ENCODE data around the gene CARS1. TPM values are rescaled to one million over a fixed set of nuclear protein-coding genes. Genes with fewer than 3 reads are reported as not detected.

Gene CARS1
- total RNA-seq, 1 donor = 68.2 TPM

DNA sequence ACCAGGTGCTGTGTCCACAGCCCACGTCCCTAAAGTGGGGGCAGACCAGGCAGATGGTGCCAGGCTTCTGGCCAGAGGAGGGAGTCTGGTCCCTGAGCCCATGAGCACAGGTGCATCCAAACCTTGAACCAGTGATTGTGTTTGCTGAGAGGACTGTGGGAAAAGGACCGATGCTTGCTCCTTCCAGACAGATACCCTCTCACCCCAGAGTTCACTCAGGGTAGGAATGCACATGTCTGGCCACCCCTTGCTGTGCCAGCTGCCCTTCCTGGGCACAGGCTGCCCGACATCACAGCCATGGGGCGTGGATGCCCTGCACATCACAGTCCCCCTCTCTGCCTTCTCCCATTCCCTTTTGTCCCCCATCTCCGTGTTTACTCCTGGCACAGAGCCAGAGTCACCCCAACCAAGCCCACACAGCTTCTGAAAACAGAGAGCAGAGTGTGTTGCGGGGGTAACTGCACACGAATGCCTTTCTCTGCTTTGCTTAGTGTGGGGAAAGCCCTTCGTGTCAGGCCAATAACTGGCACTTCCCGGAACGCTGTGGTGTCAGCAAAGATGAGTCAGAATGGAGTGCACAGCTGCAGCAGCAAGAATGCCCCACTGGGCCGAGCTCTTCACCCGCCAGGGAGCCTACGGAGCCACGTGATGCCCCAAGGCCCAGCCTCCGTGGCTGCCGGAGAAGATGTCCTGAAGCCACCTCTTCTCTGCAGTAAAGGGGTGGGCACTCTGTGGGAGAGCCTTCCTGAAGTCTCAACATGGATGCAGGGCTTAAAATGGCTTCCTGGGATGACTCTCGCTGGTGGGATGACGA is 7.6 kb downstream of the CARS1 start:
- peak; percentile 97 for DNase-seq (ENCODE audit: low read depth)
- peak overlapping the region; percentile 36 for H3K4me3 ChIP-seq (ENCODE audit: low read depth, low read length)
- TF ChIP-seq, protein P1, sequence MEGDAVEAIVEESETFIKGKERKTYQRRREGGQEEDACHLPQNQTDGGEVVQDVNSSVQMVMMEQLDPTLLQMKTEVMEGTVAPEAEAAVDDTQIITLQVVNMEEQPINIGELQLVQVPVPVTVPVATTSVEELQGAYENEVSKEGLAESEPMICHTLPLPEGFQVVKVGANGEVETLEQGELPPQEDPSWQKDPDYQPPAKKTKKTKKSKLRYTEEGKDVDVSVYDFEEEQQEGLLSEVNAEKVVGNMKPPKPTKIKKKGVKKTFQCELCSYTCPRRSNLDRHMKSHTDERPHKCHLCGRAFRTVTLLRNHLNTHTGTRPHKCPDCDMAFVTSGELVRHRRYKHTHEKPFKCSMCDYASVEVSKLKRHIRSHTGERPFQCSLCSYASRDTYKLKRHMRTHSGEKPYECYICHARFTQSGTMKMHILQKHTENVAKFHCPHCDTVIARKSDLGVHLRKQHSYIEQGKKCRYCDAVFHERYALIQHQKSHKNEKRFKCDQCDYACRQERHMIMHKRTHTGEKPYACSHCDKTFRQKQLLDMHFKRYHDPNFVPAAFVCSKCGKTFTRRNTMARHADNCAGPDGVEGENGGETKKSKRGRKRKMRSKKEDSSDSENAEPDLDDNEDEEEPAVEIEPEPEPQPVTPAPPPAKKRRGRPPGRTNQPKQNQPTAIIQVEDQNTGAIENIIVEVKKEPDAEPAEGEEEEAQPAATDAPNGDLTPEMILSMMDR (IDR thresholded peaks at IDR 0.05; ENCODE audit: insufficient read depth, low read depth, low read length) = peak; percentile 50

DNA sequence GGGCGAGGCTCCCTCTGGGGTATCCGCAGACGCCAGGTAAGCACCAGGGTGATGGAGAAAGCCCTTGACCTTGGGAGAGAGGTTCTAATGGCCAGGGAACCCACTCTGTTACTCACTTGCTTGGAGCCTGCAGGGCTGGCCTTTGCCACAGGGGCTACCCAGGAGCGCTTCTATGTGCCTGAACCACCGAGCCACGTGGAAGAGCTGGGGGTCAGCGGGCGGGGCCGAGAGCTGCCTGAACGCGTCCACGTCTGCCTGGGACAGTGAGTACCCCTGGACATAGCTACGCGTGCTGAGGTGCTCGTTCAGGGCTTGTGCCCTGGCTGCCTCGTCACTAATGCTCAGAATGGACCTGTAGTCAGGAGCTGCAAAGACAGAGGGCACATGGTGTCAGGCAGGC is 9.6 kb downstream of the CARS1 start:
- TF ChIP-seq, protein P1 (IDR thresholded peaks at IDR 0.05; ENCODE audit: insufficient read depth, low read depth, low read length) = no peak
- H3K4me3 ChIP-seq (ENCODE audit: low read depth, low read length) = no peak overlapping the region
- no peak for DNase-seq (ENCODE audit: low read depth)

DNA sequence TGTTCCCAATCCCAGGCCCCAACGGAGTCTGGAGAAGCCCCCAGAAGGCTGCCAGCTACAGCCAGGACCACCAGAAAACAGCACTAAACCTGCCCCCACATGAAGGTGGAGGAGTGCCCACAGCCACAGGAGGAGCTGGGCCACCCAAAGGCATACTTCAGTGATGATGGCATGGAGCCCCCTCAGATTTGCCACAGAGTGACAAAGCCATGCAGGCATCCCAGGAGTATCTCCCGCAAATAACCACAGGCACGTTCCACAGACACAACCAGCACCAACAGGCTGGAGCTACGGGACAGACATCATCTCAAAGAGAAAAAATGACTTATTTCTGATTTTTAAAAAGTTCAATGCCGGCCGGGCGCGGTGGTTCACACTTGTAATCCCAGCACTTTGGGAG is 10.6 kb downstream of the CARS1 start:
- H3K4me3 ChIP-seq (ENCODE audit: low read depth, low read length) = no peak overlapping the region
- no peak for DNase-seq (ENCODE audit: low read depth)
- TF ChIP-seq, protein P1 (IDR thresholded peaks at IDR 0.05; ENCODE audit: insufficient read depth, low read depth, low read length) = no peak

DNA sequence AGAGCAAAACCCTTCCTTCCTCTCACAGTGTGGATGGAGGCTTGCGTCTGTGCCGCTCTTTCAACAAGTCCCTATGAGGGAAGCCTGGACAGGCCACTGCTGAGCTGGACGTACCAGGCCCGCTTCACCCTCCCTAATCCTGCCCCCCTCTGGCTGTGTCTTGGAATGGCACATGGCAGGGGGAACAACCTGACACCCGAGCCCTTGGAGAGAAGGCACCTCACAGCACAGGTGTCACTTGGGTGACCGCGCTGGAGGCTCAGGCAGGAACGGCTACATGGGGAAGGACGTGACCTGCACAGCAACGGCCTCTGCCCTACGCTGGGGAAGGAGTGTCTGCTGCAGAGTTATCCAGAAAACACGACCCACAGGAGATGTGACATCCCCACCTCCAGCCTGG is 11.0 kb downstream of the CARS1 start:
- TF ChIP-seq, protein P1 (IDR thresholded peaks at IDR 0.05; ENCODE audit: insufficient read depth, low read depth, low read length) = peak; percentile 32
- DNase-seq (ENCODE audit: low read depth) = no peak
- no peak overlapping the region for H3K4me3 ChIP-seq (ENCODE audit: low read depth, low read length)

DNA sequence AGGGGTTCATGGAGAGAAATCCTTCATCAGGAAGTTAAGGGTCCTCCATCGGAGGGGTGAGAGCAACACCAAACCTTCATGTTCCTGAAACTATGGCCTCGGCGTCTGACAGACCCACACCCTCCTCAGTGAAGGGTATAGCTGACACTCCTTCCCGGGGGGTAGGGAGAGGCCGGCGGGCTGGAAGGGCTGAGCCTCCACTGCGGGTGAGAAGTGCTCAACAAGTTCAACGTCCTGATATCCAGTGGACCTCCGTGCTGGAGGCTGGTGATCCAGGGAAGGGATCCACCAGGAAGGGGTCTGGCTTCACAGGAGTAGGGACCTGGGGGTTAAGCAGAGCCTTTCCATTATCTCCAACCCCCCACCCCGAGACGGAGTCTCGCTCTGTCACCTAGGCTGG is 12.3 kb downstream of the CARS1 start:
- no peak for DNase-seq (ENCODE audit: low read depth)
- H3K4me3 ChIP-seq (ENCODE audit: low read depth, low read length) = no peak overlapping the region
- TF ChIP-seq, protein P1 (IDR thresholded peaks at IDR 0.05; ENCODE audit: insufficient read depth, low read depth, low read length) = no peak

DNA sequence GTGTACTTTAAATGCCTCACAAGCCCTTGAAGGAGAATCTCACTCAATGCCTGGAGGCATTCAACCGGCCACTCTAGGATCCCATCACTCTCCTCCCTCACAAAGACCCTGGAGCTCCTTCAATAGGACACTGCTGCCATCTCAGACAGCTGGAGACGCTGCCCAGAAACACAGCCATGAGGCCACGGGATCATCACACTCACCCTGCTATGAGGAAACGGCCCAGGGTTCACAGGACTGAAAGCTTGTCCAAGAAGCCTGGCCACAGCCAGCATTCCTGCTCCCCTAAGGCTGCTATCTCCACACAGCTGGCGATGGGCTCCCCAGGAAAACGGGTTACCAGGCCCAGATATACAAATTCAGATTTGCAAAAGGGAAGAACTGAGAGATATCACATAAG is 13.2 kb downstream of the CARS1 start:
- DNase-seq (ENCODE audit: low read depth) = peak; percentile 53
- no peak overlapping the region for H3K4me3 ChIP-seq (ENCODE audit: low read depth, low read length)
- TF ChIP-seq, protein P1 (IDR thresholded peaks at IDR 0.05; ENCODE audit: insufficient read depth, low read depth, low read length) = no peak
